ENCODE measurements around the gene CRTAC1.
A peak's percentile ranks its signal among the peaks of the same experiment; 100 is the strongest.

CRTAC1 gene

DNA sequence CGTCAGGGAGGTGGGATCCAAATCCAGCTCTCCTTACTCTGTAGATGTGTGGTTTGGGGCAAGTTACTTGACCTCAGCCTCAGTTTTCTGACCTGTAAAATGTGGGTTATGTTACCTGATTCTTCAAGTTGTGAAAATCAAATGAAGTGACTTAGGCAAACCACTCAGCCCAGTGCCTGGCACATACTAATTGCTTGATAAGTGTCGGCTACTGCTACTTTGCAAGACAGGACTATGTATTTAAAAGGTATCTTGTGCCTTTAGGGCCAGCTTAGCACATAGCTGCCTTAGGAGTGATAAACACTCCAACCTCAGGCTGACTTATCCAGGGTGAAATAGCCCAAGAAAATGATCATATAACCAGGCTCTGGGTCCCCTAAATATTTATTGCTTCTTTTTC is 137.9 kb downstream of the CRTAC1 start:
- no peak for DNase-seq

DNA sequence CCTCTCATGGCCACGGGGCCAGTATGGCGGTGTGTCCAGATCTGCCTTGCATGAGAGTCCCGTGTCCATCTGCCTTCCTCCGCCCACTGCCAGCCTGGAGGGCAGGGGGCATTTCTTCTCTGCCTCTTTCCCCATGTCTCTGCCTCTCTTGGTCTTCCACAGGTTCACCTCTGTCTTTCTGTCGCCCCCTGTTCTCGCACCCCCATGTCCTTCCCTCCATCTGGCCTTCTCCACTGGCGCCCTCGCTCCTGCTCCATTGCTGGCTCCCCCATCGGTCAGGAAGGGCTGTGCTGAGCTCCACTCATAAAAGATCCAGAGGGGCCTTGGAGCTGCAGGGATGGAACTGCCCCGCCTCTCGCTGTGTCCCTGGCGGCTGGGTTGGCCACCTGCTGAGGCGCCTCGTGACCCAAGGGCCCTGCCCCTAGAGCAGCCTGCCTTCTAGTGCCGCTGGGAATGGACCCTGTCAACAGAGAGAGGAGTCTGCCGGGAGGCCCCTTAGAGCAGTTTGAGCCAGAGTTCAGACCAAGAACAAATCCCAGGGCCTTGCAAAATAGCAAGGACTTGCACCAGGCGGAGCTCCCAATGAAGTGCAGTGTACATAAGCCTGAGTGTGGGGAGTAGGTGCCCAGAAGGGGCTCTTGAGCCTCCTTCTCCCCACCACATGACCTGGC is 138.8 kb downstream of the CRTAC1 start:
- DNase-seq, result no peak

- peak; percentile 4 for DNase-seq
Measured at GRCh38 chr10:97889461-97890265, 140.8 kb downstream of the CRTAC1 start.

DNA sequence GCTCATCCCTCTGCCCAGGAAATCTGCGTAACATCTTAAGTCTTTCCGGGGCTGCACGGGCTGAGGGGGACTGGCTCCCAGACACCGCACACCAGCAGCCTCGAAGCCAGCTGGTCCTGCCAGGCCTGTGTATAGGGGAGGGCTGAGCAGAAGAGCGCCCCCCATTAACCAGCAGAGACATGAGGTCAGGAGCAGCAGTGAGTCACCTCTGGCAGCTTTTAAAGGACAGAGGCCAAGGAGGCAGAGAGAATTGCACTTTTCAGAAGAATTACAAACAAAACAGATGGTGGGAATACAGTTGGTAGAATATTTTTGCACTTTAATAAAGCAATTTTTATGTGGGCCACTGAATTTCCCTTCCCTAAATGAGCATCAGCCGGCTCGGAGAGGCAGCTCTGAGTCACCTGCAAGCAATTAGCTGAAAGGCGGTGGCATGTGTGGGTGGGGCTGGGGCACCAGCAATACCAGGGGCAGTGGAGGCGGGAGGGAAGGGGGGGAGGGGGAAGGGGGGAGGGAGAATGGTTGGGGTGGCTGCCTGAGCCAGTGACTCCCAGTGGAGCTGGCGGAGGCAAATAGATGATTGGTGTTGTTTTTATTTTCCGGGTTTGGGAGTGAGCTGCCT is 141.7 kb downstream of the CRTAC1 start:
- peak; percentile 13 for DNase-seq

- no peak for DNase-seq
Measured at GRCh38 chr10:97888134-97888533, 142.3 kb downstream of the CRTAC1 start.

- no peak for DNase-seq
Measured at GRCh38 chr10:97887399-97887798, 143.0 kb downstream of the CRTAC1 start.

DNA sequence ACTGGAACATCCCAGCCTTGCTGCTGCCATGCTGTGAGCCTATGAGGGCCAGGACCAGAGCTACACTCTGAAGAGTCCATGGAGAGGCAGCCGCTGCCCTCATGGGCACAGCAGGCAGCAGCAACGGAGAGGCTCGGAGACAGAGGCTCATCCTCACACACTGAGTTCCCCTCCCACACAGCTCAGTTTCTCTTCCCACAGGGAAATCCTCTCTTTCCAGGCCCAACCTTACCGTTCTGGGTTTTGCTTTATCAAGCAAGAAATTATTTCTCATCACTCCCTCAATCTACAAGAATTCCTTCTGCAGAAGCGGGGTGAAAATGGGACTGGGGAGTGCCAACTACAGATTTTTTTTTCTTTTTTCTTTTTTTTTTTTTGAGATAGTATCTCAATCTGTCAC is 144.1 kb downstream of the CRTAC1 start:
- DNase-seq, result no peak

DNA sequence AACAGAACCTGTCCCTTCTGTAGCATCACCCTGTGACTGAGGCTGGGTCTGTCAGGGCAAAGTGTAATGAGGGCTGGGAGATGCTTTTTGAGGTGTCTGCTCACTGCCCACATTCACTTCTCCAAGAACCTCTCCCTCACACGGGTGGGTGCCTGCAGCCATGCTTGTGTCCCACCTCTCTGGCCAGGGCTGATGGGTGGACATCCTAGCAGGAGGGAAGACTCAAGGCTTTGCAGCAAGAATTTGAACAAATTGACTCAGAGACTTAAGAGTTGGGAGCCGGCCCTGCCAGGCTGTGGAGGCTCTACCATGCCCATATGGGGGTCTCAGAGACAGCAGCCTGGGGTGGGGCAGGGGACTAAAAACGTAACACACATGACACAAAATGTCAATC is 147.3 kb downstream of the CRTAC1 start:
- DNase-seq, result no peak

DNA sequence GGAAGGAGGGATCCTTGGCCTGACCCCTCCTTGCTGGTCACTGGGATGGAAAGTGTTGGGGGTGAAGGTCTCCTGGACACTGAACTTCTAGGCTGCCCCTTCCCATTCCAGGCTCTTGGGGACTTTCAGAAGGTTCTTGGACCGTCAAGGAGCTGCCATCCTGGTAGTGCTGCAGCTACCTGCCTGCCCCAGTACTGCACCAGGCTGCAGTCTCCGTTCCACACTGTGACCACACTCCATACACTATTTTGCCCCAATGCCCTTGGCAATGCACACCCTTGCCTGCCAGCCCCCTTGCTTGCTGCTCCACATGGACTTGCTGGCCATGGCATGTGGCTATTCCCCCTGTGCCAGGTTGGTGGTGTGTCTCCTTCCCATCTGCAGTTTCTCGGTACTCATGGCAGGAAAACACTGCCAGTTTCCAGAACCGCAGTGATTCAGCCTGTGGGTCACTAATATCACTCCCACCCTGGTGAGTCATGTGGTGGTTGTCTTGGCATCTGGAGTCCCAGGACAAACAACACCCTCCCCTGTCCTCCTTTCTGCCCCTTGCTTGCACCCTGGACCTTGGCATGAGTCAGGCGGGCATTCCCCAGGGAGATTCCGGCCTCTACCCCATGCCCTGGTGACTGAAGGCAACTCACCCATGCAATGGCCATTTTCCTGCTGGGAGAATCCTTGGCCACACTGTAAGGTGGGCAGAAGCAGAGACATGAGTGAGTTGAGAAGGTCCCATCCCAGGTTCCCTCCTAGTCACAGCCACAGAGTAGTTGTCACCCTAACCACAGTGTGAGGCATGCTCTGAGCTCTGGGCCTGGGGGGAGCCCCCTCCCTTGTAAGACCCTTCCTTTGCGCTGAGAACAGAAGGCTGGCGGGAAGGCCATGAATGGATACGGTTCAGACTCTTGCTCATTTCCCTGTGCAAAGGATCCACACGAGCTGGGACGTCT is 148.0 kb downstream of the CRTAC1 start:
- DNase-seq, result peak; percentile 85

DNA sequence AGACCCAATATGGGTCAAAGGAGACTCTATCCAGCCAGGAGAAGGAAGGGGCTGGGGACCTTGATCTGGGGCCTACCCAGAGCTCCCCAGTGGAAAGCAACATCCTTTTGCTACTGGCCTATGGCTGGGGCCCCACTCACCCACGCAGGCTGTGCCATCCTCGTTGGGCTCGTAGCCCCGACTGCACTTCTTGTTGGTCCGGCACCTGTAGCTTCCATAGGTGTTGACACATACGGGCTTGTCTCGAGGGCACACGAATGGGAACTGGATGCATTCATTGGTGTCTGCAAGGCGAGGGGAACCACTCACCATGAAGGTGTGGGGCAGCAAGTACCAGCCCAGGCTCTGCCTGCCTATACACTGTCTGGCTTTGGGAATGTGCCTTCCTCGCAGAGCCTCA is 150.3 kb downstream of the CRTAC1 start:
- DNase-seq, result no peak

DNA sequence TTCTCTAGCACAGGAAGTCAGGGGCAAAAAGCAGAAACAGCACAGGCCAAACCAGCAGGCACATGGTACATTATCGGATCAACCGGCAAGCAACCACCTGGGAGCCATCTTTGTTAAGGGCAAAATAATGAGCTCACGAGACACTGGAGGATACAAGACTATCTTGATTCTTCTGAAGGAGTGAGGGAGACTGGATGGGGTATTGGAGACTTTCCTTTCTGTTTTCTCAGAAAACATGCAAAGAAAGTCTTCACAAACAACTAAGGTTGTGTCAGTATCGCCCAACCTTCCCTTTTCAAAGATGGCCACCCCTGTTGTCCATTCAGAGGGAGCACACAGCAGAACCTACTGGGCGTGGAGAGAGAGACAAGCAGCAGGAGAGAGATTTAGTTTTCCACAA is 151.2 kb downstream of the CRTAC1 start:
- no peak for DNase-seq

DNA sequence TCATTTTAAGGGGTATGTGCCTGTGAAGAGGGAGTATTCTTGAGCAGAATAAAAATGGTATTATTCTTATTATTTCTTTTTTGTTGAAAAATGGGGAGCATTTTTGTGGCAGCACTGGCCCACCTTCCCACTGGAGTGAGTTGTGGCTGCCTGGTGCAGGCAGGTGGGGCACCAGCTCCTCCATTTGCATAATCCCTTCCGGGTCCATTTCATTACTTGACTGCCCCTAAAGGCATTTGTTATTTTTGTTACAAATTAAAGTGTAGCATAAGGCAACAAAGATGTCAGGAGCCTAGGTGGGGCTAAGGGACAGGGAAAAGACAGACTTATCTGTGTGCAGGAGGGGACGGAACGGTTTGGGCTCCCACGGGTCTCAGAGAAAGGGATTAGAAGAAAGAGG is 154.0 kb downstream of the CRTAC1 start:
- DNase-seq, result no peak

GRCh38 chr10:97875391-97875790 is 155.0 kb downstream of the CRTAC1 start:
- no peak for DNase-seq

DNA sequence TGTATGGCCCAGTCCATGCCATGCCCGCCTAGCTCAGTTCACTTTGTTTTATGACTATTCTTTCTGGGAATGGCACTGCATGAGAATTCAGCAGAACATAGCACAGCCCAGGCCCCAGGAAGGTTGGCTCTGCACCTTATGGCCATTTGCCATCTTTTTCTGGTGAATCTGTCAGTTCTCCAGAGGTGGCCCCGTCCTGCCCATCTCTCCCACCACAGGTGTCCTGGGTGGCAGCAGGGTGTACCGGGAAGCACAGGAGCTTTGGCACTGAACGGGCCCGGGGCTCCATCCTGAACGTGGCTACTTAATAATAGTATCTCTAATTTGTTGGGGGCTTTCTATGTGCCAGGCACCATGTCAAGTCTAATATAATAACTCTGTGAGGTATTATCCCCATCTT is 156.1 kb downstream of the CRTAC1 start:
- DNase-seq, result no peak

DNA sequence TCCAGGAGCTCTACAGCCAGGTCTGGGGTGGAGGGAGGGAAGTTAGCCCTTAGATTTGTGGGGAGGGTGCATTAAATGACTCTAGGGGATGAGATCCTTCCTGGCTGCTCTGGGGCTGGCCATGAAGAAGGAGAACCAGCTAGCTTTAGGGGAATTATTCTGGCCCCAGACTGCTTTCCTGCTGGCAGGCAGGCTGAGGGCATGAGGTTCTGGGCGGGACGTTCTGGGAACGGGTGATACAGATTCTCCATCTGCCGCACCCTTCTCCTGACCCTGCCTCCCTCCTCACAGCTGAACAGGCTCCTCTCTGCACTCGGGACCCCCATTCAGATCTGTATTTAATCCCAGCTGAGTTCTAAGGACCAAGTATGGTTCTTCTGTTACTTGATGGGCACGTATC is 156.9 kb downstream of the CRTAC1 start:
- DNase-seq, result no peak

DNA sequence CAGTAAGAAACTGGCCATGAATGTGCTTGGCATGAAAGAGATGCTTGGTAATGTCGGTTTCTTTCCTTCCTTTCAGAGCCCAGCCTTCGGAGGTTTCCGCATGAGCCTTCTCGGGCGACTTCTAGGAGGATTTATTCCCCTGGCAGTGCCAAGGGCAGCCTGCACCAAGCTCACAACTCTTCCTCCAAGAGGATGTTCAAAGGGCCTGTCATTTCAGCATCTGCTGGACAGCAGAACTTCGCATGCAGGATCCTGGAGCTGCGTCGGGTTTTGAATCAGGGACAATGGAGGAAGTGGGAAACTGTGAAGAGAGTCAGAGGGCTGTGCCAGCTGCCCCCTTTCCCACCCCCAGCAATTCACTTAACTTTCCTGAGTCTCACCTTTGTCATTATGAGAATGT is 159.4 kb downstream of the CRTAC1 start:
- DNase-seq, result no peak

GRCh38 chr10:97869091-97870042 is 161.1 kb downstream of the CRTAC1 start:
- DNase-seq, result peak; percentile 41

GRCh38 chr10:97868134-97868685 is 162.2 kb downstream of the CRTAC1 start:
- DNase-seq, result no peak

DNA sequence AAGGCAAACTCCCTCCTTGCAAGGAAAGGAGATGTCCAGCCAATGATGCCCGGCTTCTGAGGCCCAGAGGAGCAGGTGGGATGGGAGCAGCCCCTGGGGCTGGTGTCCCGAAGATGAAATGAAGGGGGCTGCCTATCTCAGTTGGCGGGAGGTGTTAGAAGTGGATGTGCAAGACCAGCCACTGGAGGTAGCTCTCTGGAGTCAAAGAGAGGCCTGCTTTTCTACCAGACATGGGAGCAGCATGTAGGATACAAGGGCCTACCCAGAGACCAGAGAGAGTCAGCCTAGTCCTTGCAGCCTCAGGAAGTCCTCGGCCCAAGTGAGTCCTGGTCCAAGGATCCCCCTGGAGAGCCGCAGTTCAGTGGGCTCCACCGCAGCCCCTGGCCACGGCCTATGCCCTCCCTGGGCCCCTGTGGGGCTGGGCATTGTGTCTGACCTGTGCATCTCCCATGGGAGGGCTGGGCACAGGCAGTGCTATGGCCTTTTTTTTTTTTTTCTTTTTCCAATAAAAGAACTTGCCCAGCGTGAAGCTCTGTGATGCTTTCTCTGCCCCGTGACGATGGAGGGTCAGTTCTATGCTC is 163.1 kb downstream of the CRTAC1 start:
- DNase-seq, result no peak

GRCh38 chr10:97866524-97867219 is 163.7 kb downstream of the CRTAC1 start:
- no peak for DNase-seq

Measured in GOT3 (cell line).